NCI-H2107 treated with DMSO at 0.1 percent for 48 hours (cell line): Measurements from ENCODE around the gene HYAL2.

Experiments used
- DNase-seq: peaks from one replicate; lab custom pipeline; 2025; ENCODE audit not compliant: unreplicated experiment; lab: John Stamatoyannopoulos, UW

Gene HYAL2

DNA sequence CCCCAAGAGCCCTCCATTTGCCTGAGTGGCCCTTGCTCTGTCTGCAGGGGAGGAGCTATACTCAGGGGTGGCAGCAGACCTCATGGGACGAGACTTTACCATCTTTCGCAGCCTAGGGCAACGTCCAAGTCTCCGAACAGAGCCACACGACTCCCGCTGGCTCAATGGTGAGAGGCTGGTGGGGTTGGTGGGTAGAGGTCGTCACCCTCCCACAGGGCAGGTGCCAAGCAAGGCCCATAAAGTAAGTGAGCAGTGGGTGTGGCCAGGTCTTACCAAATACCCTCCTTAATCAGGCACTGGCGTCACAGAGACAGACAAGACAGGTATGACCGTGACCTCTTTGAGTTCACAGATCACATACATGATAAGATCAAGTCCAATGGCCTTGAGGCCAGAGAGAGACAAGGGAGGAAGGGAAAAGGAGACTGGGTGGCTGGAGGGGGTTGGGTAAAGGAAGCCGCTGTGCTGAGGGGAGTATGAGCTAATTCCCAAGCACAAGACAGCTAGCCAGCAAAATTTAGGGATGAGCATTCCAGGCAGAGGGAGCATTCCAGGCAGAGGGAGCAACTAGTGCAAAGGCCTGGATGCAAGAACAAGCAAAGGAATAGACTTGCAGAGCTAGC is 51.1 kb downstream of the HYAL2 start:
- no peak for DNase-seq

DNA sequence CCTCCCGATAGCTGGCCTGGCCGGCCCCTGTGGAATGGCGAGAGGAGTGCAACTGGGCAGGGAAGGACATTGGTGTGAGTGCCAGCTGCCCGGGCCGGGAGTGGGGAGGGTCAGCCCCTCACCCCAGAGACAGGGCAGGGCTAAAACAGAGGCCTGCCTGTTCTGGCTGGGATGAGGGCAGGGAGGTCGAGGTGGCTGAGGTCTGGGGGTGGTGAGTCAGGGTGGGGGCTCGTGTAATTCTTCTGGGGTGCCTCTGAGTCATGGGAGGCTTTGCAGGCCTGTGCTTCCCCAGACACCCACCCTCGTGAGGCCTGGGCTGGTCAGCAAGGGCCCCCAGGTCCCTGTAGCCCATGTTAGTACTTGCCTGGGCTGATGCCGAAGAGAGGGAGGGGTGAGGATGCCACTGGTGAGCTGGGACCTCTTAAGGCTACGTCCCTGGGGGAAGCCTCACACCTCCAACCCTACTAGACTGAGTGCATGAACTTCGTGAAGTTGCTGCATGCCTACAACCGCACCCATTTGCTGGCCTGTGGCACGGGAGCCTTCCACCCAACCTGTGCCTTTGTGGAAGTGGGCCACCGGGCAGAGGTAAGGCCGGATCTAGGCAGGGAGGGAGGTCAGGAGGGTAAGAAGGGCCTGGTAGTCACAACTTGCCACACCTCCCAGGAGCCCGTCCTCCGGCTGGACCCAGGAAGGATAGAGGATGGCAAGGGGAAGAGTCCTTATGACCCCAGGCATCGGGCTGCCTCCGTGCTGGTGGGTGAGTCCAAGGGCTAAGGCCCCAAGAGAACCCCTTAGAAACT is 51.9 kb downstream of the HYAL2 start:
- DNase-seq, result no peak

DNA sequence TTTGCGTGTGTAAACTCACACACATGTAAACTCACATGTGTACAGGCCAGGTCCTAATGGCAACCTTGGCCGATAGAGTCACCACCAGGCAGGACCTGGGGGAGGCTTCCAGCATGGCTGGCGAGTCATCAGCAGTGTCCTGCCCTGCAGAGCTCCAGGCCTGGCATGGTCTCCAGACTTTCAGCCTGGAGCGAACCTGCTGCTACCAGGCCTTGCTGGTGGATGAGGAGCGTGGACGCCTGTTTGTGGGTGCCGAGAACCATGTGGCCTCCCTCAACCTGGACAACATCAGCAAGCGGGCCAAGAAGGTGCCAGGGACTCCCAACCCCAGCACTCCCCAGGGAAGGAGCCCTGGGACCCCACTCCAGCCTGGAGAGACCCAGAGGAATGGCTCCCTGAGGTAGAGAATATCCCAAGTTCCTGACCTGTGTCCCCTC is 52.5 kb downstream of the HYAL2 start:
- DNase-seq, result no peak

DNA sequence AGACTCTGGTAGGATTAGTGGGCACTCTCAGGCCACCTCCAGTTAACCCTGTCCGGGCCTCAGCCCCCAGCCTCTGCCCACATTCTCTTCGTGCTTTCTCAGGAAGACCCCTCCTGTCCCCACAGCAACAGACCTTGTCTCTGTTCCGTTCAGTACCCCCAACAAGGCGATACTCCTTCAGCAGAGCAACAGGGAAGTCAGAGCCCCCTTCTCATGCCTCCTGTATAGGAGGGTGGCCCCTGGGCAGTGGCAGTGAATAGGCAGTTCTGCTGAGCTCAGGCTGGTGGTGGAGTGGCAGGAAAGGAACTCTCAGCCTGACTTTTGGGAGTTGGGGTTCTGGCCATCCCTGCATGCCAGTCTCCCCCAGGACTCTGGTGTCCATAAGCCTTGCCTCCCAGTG is 53.1 kb downstream of the HYAL2 start:
- DNase-seq, result no peak

DNA sequence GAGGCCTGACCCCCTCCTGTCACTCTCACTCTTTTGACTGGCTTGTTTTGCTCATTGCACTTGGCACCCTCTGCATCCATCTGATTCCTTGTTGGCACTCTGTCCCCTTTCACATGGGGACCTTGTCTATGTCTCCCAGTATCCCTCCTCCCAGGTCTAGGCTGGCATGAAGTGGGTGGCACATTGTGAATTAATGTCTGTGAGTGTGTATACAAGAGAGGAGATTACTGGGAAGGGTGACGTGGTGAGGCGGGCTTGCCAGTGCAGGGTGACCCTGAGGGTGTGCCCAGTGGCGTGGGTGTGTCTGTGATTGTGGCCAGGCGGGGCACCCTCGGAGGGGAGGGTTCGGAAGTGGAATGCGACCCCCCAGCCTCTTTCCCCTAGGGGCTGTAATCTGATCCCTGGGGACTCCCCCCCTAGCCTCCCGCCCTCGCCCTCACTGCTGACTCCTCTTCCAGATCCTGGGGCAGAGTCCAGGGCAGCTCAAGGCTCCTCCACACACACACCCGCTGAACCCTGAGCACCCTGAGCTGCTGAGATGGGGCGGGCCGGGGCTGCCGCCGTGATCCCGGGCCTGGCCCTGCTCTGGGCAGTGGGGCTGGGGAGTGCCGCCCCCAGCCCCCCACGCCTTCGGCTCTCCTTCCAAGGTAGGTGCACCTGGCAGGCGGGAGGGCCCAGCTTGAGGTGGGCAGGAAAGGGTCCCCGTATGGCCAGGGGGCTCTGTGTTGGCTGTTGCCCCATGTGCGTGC is 53.7 kb downstream of the HYAL2 start, which contains the start of gene SEMA3B:
TSS of gene SEMA3B (plus strand) at position 445 of the 749 bp plus-strand sequence. CDS start at position 539, 94 bp downstream.
- no peak for DNase-seq

DNA sequence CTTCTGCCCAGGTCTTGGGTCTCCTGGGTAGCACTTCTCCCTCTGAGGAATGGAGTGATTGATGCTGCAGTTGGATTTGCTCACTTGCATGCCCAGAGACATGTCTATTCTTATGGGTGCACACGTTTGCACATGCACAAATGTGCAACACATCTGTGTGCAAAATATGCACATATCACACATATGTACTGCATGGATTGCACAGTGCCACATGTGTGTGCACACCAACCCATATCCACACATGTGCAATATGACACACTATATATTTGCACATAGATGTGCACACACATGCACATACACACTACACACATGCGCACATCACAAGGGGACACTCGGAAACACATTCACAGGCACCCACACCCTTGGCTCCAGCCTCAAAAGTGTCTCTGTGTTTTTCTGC is 54.3 kb downstream of the HYAL2 start:
- DNase-seq, result no peak
